GM08714 (cell line): ENCODE data around the gene AADACL4.

ENCODE experiments used
- H3K4me3 ChIP-seq: fragments of 200-500 bp; sonication (Bioruptor generic); 2 replicates; pipeline ENCODE4 v1.5.1; 2014; ENCODE audit warnings: mild to moderate bottlenecking, low read length, inconsistent platforms
- ZNF274 ChIP-seq: IDR thresholded peaks from 2 replicates; pipeline ENCODE4 v1.6.1; 2012; ENCODE audit warnings: mild to moderate bottlenecking, low read depth, low read length

AADACL4 gene

DNA sequence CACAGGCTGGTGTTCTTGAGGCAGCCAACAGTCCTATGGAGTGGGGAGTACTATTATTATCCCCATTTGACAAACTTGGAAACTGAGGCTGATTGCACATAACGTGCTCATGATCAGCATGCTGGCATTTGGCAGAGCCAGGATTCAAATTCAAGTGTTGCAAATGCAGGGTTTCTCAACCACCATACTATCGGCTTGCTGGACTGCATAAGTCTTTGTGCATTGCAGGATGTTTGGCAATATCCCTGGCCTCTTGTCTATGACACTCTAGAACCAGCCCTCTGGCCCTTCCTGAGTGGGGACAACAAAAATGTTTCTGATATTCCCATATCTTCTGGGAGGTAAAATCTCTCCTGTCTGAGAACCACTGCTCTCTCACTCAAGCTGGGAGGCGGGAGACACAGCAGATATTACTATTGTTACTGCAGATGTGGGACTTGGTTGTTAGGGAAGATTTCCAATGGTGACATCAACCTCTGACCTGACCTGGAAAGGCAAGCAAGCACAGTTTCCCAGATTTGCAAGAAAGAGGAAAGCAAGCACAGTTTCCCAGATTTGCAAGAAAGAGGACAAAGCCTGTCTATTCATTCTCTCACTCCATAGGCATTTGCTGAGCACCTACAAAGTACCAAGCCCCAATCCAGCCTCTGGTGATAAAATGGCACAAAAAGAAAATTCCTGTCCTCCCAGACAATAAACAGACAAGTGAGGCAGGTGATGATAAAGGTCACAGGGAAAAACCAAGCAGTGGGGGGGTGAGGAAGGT lies 71.0 kb downstream of the AADACL4 start:
- no peak for TF ChIP-seq ZNF274
- no peak overlapping the region for H3K4me3 ChIP-seq

DNA sequence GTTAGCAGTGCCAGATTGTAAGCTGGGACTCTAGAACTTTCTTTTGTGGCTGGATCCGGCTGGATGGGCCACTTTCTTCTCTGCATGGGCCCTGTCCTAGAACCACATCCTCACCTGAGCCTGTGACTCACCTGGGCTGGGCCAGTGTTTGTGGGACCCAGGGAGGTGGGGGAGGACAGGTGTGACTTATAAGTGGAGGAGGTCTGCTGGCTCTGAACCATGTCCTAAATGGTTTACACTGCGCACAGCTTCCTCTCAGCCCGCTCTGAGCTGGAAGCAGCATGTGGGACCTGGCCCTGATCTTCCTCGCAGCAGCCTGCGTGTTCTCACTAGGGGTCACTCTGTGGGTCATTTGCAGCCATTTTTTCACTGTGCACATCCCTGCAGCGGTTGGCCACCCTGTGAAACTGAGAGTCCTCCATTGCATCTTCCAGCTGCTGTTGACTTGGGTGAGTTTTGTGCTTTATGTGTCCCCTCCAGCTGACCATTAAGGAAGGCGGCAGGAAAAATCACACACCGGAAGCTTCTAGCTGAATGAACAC lies 72.1 kb downstream of the AADACL4 start, which contains the start of gene AADACL3:
Gene AADACL3, plus strand, starts transcription at position 215 of the 542 bp plus-strand sequence. Its CDS starts 67 bp downstream, at position 282.
- no peak for TF ChIP-seq ZNF274
- H3K4me3 ChIP-seq: no peak within 1 kb of the TSS
